CD8-positive, alpha-beta memory T cell (primary cell): ENCODE data around the gene UBAC1. TPM values are rescaled to one million over a fixed set of nuclear protein-coding genes. Genes with fewer than 3 reads are reported as not detected.
A peak's percentile ranks its signal among the peaks of the same experiment; 100 is the strongest.

ENCODE experiments used
- CTCF ChIA-PET: fragments of 350-600 bp; sonication (Branson Sonifier 250); formaldehyde crosslinking; loops from one replicate; lab custom pipeline; 2021; ENCODE audit warnings: antibody characterized with exemption; lab: Charles Lee
- POLR2A ChIA-PET: fragments of 350-600 bp; sonication (Branson Sonifier 250); formaldehyde crosslinking; loops from one replicate; lab custom pipeline; 2021; ENCODE audit warnings: antibody characterized with exemption; lab: Charles Lee
- DNase-seq, 5 donors: peaks; one replicate each; pipeline versions ENCODE4 v3.0.0 to v3.0.0-alpha.2; 2020 to 2022; ENCODE audit warnings: mixed read lengths in 1 of 5
- H3K27ac ChIP-seq: one replicate; pipeline ENCODE4 v1.7.0; 2013; ENCODE audit warnings: low read depth, mild to moderate bottlenecking, low read length, moderate library complexity
- H3K27me3 ChIP-seq: 2 replicates; pipeline ENCODE4 v1.7.0; 2013; ENCODE audit warnings: low read length, mild to moderate bottlenecking; ENCODE audit not compliant: insufficient read depth, poor library complexity, severe bottlenecking
- H3K36me3 ChIP-seq: 2 replicates; pipeline ENCODE4 v1.7.0; 2013; ENCODE audit warnings: mild to moderate bottlenecking, low read length, moderate library complexity; ENCODE audit not compliant: insufficient read depth
- H3K4me1 ChIP-seq: 2 replicates; pipeline ENCODE4 v1.7.0; 2013; ENCODE audit warnings: mild to moderate bottlenecking, low read length, moderate library complexity; ENCODE audit not compliant: insufficient read depth
- H3K4me3 ChIP-seq: 2 replicates; pipeline ENCODE4 v1.7.0; 2013; ENCODE audit warnings: mild to moderate bottlenecking, low read length
- H3K9me3 ChIP-seq: 2 replicates; pipeline ENCODE4 v1.7.0; 2013; ENCODE audit warnings: mild to moderate bottlenecking, low read length
- H3K27ac Mint-ChIP-seq, 8 donors: one replicate each; pipeline ENCODE4 v1.8.0; 2020 to 2021; ENCODE audit warnings: mixed read lengths in 8 of 8, mild to moderate bottlenecking in 6 of 8, inconsistent platforms in 3 of 8, moderate library complexity in 3 of 8
- H3K27me3 Mint-ChIP-seq, 2 donors: one replicate each; pipeline ENCODE4 v1.8.0; 2020 to 2021; ENCODE audit warnings: mixed read lengths in 2 of 2, mild to moderate bottlenecking in 1 of 2, moderate library complexity in 1 of 2
- H3K36me3 Mint-ChIP-seq, 3 donors: one replicate each; pipeline ENCODE4 v1.8.0; 2020 to 2021; ENCODE audit warnings: mixed read lengths in 3 of 3, inconsistent platforms in 1 of 3, mild to moderate bottlenecking in 1 of 3
- H3K4me1 Mint-ChIP-seq, 3 donors: one replicate each; pipeline ENCODE4 v1.8.0; 2020 to 2021; ENCODE audit warnings: mixed read lengths in 3 of 3, inconsistent platforms in 1 of 3, mild to moderate bottlenecking in 1 of 3
- H3K4me3 Mint-ChIP-seq, 7 donors: one replicate each; pipeline ENCODE4 v1.8.0; 2020 to 2021; ENCODE audit warnings: mixed read lengths in 7 of 7, mild to moderate bottlenecking in 6 of 7, moderate library complexity in 4 of 7, inconsistent platforms in 2 of 7
- H3K9me3 Mint-ChIP-seq, 5 donors: one replicate each; pipeline ENCODE4 v1.8.0; 2020 to 2022; ENCODE audit warnings: mixed read lengths in 5 of 5, mild to moderate bottlenecking in 3 of 5, moderate library complexity in 2 of 5, inconsistent platforms in 1 of 5
- polyA plus RNA-seq: library from polyadenylated mRNA; unstranded; fragments of 300-500 nt; fragmentation: Illumina TruSeq; gene quantifications from one replicate; pipeline ENCODE4 v1.2.3, GENCODE V29; 2021
- total RNA-seq, 2 experiments: library from RNA; stranded (reverse); gene quantifications; one replicate each; pipeline ENCODE4 v1.2.3, GENCODE V29; 2021

UBAC1 gene
- total and polyA plus RNA-seq, 3 experiments from 2014 or later = 27.1 to 38.1 (median 36.3) TPM

- Mint-ChIP-seq H3K4me3 (no peak overlapping the region), H3K36me3 (peaks cover 0 to 10% (median 1%) of the 10 kb centered on the region in 3 donors), H3K27me3 (no peaks in the 10 kb centered on the region), H3K9me3 (no peaks in the 10 kb centered on the region), H3K27ac (no peak overlapping the region), H3K4me1 (peaks cover 0 to 8% (median 0%) of the 10 kb centered on the region in 3 donors)
- H3K27ac ChIP-seq = no peak overlapping the region
- no peak overlapping the region for H3K4me3 ChIP-seq
- ChIA-PET CTCF (no interaction called here), POLR2A (no interaction called here)
- H3K27me3 ChIP-seq = no peaks in the 10 kb centered on the region
- H3K9me3 ChIP-seq = no peaks in the 10 kb centered on the region
- H3K36me3 ChIP-seq = no peaks in the 10 kb centered on the region
- DNase-seq = peak in 1 of 5 donors; percentile 53
- no peaks in the 10 kb centered on the region for H3K4me1 ChIP-seq
Observed at GRCh38 chr9:135926402-135927194, 34.6 kb downstream of the UBAC1 start.

- Mint-ChIP-seq H3K27ac (peak overlapping the region in 1 of 8 donors; percentile 47), H3K36me3 (peaks cover 0 to 1% (median under 1%) of the 10 kb centered on the region in 3 donors), H3K4me3 (peak overlapping the region in 1 of 7 donors; percentile 15), H3K4me1 (peaks cover 0 to 8% (median 0%) of the 10 kb centered on the region in 3 donors), H3K9me3 (no peaks in the 10 kb centered on the region), H3K27me3 (no peaks in the 10 kb centered on the region)
- Histone ChIP-seq H3K4me3 (no peak overlapping the region), H3K4me1 (no peaks in the 10 kb centered on the region), H3K36me3 (no peaks in the 10 kb centered on the region), H3K27me3 (no peaks in the 10 kb centered on the region), H3K27ac (no peak overlapping the region), H3K9me3 (no peaks in the 10 kb centered on the region)
- POLR2A ChIA-PET = no interaction called here
- CTCF ChIA-PET = no interaction called here
- peak in 1 of 5 donors; percentile 36 for DNase-seq
Observed at GRCh38 chr9:135925496-135926133, 35.6 kb downstream of the UBAC1 start.

- Histone ChIP-seq H3K36me3 (no peaks in the 10 kb centered on the region), H3K27ac (no peak overlapping the region), H3K4me3 (no peak overlapping the region), H3K4me1 (no peaks in the 10 kb centered on the region), H3K27me3 (no peaks in the 10 kb centered on the region), H3K9me3 (no peaks in the 10 kb centered on the region)
- no peaks in the 10 kb centered on the region for H3K9me3 Mint-ChIP-seq
- no peak overlapping the region for H3K4me3 Mint-ChIP-seq
- peaks cover 0 to 1% (median 0%) of the 10 kb centered on the region in 3 donors for H3K36me3 Mint-ChIP-seq
- H3K4me1 Mint-ChIP-seq = peaks cover 0 to 8% (median 0%) of the 10 kb centered on the region in 3 donors
- H3K27ac Mint-ChIP-seq = no peak overlapping the region
- CTCF ChIA-PET = no interaction called here
- POLR2A ChIA-PET = no interaction called here
- H3K27me3 Mint-ChIP-seq = no peaks in the 10 kb centered on the region
- peak in 1 of 5 donors; percentile 29 for DNase-seq
Observed at GRCh38 chr9:135924628-135925338, 36.4 kb downstream of the UBAC1 start.

GRCh38 chr9:135923508-135923907 is 37.7 kb downstream of the UBAC1 start:
- no peak overlapping the region for H3K4me3 Mint-ChIP-seq
- no peaks in the 10 kb centered on the region for H3K27me3 ChIP-seq
- H3K36me3 ChIP-seq = no peaks in the 10 kb centered on the region
- peaks cover 3 to 11% (median 5%) of the 10 kb centered on the region in 5 donors for H3K9me3 Mint-ChIP-seq
- H3K4me3 ChIP-seq = no peak overlapping the region
- H3K27ac Mint-ChIP-seq = no peak overlapping the region
- no peak overlapping the region for H3K27ac ChIP-seq
- peaks cover 0 to 8% (median 0%) of the 10 kb centered on the region in 3 donors for H3K4me1 Mint-ChIP-seq
- H3K4me1 ChIP-seq = no peaks in the 10 kb centered on the region
- H3K27me3 Mint-ChIP-seq = no peaks in the 10 kb centered on the region
- CTCF ChIA-PET = no interaction called here
- DNase-seq = peak in 1 of 5 donors; percentile 22
- POLR2A ChIA-PET = no interaction called here
- H3K9me3 ChIP-seq = peaks cover 8% of the 10 kb centered on the region
- H3K36me3 Mint-ChIP-seq = peaks cover 0 to 4% (median 1%) of the 10 kb centered on the region in 3 donors

GRCh38 chr9:135921749-135922310 is 39.3 kb downstream of the UBAC1 start:
- no peak overlapping the region for H3K27ac ChIP-seq
- H3K4me3 ChIP-seq = no peak overlapping the region
- ChIA-PET CTCF (no interaction called here), POLR2A (no interaction called here)
- H3K9me3 ChIP-seq = peaks cover 15% of the 10 kb centered on the region
- DNase-seq = peak in 1 of 5 donors; percentile 29
- no peaks in the 10 kb centered on the region for H3K36me3 ChIP-seq
- Mint-ChIP-seq H3K27me3 (no peaks in the 10 kb centered on the region), H3K9me3 (peaks cover 10 to 21% (median 16%) of the 10 kb centered on the region in 5 donors), H3K4me3 (no peak overlapping the region), H3K4me1 (peaks cover 0 to 8% (median 0%) of the 10 kb centered on the region in 3 donors), H3K36me3 (peaks cover 0 to 9% (median 1%) of the 10 kb centered on the region in 3 donors), H3K27ac (no peak overlapping the region)
- no peaks in the 10 kb centered on the region for H3K4me1 ChIP-seq
- H3K27me3 ChIP-seq = no peaks in the 10 kb centered on the region

GRCh38 chr9:135920973-135921585 is 40.1 kb downstream of the UBAC1 start:
- Mint-ChIP-seq H3K27me3 (peaks cover 0 to 1% of the 10 kb centered on the region in 2 donors), H3K4me1 (peaks cover 0 to 8% (median 0%) of the 10 kb centered on the region in 3 donors), H3K9me3 (peaks cover 14 to 28% (median 23%) of the 10 kb centered on the region in 5 donors), H3K36me3 (peaks cover 3 to 14% (median 4%) of the 10 kb centered on the region in 3 donors), H3K27ac (no peak overlapping the region), H3K4me3 (no peak overlapping the region)
- no peak overlapping the region for H3K4me3 ChIP-seq
- H3K27me3 ChIP-seq = no peaks in the 10 kb centered on the region
- H3K36me3 ChIP-seq = no peaks in the 10 kb centered on the region
- H3K4me1 ChIP-seq = no peaks in the 10 kb centered on the region
- ChIA-PET CTCF (no interaction called here), POLR2A (no interaction called here)
- no peak overlapping the region for H3K27ac ChIP-seq
- H3K9me3 ChIP-seq = peaks cover 16% of the 10 kb centered on the region
- DNase-seq = peak in 1 of 5 donors; percentile 35

- H3K36me3 Mint-ChIP-seq = peaks cover 9 to 21% (median 10%) of the 10 kb centered on the region in 3 donors
- peaks cover 19 to 35% (median 30%) of the 10 kb centered on the region in 5 donors for H3K9me3 Mint-ChIP-seq
- peak overlapping the region in 1 of 8 donors; percentile 36 for H3K27ac Mint-ChIP-seq
- peak in 1 of 5 donors; percentile 1 for DNase-seq
- H3K27me3 Mint-ChIP-seq = peaks cover 0 to 1% of the 10 kb centered on the region in 2 donors
- no peaks in the 10 kb centered on the region for H3K27me3 ChIP-seq
- H3K4me1 Mint-ChIP-seq = peaks cover 0 to 6% (median 0%) of the 10 kb centered on the region in 3 donors
- no peak overlapping the region for H3K4me3 ChIP-seq
- no peak overlapping the region for H3K4me3 Mint-ChIP-seq
- CTCF ChIA-PET = no interaction called here
- peaks cover 16% of the 10 kb centered on the region for H3K9me3 ChIP-seq
- no peak overlapping the region for H3K27ac ChIP-seq
- H3K36me3 ChIP-seq = no peaks in the 10 kb centered on the region
- POLR2A ChIA-PET = no interaction called here
- H3K4me1 ChIP-seq = no peaks in the 10 kb centered on the region
Observed at GRCh38 chr9:135920256-135920930, 40.8 kb downstream of the UBAC1 start.
